ENCODE data around the gene NTM.

GRCh38 chr11:131331546-131331945 lies 38.9 kb upstream of the NTM start:
- TF ChIP-seq, protein P1, sequence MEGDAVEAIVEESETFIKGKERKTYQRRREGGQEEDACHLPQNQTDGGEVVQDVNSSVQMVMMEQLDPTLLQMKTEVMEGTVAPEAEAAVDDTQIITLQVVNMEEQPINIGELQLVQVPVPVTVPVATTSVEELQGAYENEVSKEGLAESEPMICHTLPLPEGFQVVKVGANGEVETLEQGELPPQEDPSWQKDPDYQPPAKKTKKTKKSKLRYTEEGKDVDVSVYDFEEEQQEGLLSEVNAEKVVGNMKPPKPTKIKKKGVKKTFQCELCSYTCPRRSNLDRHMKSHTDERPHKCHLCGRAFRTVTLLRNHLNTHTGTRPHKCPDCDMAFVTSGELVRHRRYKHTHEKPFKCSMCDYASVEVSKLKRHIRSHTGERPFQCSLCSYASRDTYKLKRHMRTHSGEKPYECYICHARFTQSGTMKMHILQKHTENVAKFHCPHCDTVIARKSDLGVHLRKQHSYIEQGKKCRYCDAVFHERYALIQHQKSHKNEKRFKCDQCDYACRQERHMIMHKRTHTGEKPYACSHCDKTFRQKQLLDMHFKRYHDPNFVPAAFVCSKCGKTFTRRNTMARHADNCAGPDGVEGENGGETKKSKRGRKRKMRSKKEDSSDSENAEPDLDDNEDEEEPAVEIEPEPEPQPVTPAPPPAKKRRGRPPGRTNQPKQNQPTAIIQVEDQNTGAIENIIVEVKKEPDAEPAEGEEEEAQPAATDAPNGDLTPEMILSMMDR (IDR thresholded peaks at IDR 0.05; ENCODE audit: low read depth, low read length, poor library complexity, severe bottlenecking): no peak
- TF ChIP-seq EZH2phosphoT487 (IDR thresholded peaks at IDR 0.05; ENCODE audit: borderline replicate concordance, low read length): no peak
